Muscle of leg (tissue), 11 donors: Measurements from ENCODE around the gene NTMT1. TPM values are rescaled to one million over a fixed set of nuclear protein-coding genes. Genes with fewer than 3 reads are reported as not detected.
"Not testable (repeated sequence)": the region's sequence is repeated elsewhere in the genome, so short reads cannot be mapped to it uniquely, and the experiment has no call there.

Experiments used
- DNase-seq: peaks from one replicate; pipeline ENCODE4 v3.0.0; 2013
- H3K27ac ChIP-seq: one replicate; pipeline ENCODE4 v1.5.1; 2013; ENCODE audit warnings: mild to moderate bottlenecking, low read length, control low read depth
- H3K27me3 ChIP-seq: one replicate; pipeline ENCODE4 v1.6.1; 2013; ENCODE audit warnings: low read length; ENCODE audit not compliant: control insufficient read depth, insufficient read depth
- H3K36me3 ChIP-seq: one replicate; pipeline ENCODE4 v1.6.1; 2013; ENCODE audit warnings: low read length; ENCODE audit not compliant: control insufficient read depth, insufficient read depth
- H3K4me1 ChIP-seq: one replicate; pipeline ENCODE4 v1.6.1; 2013; ENCODE audit warnings: low read length; ENCODE audit not compliant: control insufficient read depth, insufficient read depth
- H3K4me3 ChIP-seq: one replicate; pipeline ENCODE4 v1.5.1; 2013; ENCODE audit warnings: low read length, control low read depth
- H3K9me3 ChIP-seq: replicated peaks from 2 replicates; pipeline ENCODE4 v1.6.1; 2013; ENCODE audit warnings: low read depth, low read length; ENCODE audit not compliant: control insufficient read depth
- WGBS: methylation state at CpG from one replicate; pipeline ENCODE4 v1.1.5; 2013; ENCODE audit warnings: missing lambda C conversion rate; ENCODE audit not compliant: insufficient coverage; 5-methylcytosine and 5-hydroxymethylcytosine counted together
- polyA plus RNA-seq, 8 donors: library from polyadenylated mRNA; unstranded; fragments of 120-200 nt; gene quantifications; one replicate each; pipeline versions ENCODE4 v1.2.1 to v1.2.3, GENCODE V29; 2013; ENCODE audit warnings: inconsistent platforms in 1 of 8, low replicate concordance in 1 of 8; ENCODE audit not compliant: insufficient read length in 8 of 8, insufficient read depth in 1 of 8
- total RNA-seq: library from RNA; stranded (reverse); fragments of 120-200 nt; gene quantifications from one replicate; pipeline ENCODE4 v1.2.4, GENCODE V29; 2013

Gene NTMT1
- total and polyA plus RNA-seq, 9 donors, result 26.9 to 41.9 (median 38.9) TPM

DNA sequence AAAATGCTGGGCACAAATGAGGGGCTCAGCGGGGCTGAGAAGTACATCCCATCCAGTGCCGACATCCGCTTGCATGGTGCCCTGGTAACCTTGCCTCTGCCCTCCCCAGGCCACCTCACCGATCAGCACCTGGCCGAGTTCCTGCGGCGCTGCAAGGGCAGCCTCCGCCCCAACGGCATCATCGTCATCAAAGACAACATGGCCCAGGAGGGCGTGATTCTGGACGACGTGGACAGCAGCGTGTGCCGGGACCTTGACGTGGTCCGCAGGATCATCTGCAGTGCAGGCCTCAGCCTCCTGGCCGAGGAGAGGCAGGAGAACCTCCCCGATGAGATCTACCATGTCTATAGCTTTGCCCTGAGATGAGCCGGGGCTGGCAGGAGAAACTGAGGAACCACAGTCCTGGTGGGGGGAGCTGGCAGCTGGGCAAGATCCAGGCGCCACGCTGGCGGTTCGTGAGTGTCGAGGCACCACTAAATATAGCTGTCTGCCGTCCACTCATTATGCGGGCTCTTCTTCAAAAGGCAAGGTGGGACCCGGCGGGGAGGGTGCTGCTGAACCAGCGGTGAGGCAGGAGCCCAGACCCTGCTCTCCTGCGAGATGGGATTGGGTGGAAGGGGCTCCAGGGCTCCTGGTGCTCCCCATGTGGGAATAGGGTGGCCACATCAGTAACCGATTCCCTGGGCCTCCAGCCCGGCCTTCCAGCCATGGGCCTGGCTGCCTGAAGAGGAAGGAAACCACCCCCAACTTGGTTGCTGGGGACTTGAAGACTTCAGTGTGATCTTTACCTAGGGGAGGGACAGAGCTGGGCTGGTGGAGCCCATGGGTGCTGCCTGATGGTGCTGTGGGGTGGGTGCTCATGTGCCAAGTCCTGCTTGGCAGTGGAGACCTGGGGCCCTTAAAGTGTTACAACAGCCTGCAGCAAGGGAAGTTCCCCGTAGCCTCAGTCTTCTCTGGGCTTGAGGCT lies 9.4 kb downstream of the NTMT1 start:
- 90% methylated on average over 30 of the region's 34 CpGs for WGBS

DNA sequence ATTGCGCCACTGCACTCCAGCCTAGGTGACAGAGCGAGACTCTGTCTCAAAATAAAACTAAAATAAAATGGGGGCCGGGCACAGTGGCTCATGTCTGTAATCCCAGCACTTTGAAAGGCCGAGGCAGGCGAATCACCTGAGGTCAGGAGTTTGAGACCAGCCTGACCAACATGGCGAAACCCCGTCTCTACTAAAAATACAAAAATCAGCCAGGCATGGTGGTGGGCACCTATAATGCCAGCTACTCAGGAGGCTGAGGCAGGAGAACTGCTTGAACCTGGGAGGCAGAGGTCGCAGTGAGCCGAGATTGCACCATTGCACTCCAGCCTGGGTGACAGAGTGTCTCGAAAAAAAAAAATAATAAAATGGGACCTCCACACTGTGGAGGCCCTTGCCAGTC lies 10.4 kb downstream of the NTMT1 start:
- H3K4me3 ChIP-seq, DNase-seq, H3K27me3 ChIP-seq, H3K27ac ChIP-seq, H3K9me3 ChIP-seq: not testable (repeated sequence)
- Histone ChIP-seq H3K36me3 (peaks cover 64% of the 10 kb centered on the region), H3K4me1 (peaks cover 16% of the 10 kb centered on the region)
- WGBS, result 82% methylated on average over 4 of the region's 10 CpGs

More for the DNA sequence above, 9.4 kb downstream of the NTMT1 start:
- DNase-seq, result no peak
- Histone ChIP-seq H3K9me3 (no peaks in the 10 kb centered on the region), H3K4me1 (peaks cover 12% of the 10 kb centered on the region), H3K27ac (no peak overlapping the region), H3K4me3 (no peak overlapping the region), H3K27me3 (no peaks in the 10 kb centered on the region), H3K36me3 (peaks cover 64% of the 10 kb centered on the region)

DNA sequence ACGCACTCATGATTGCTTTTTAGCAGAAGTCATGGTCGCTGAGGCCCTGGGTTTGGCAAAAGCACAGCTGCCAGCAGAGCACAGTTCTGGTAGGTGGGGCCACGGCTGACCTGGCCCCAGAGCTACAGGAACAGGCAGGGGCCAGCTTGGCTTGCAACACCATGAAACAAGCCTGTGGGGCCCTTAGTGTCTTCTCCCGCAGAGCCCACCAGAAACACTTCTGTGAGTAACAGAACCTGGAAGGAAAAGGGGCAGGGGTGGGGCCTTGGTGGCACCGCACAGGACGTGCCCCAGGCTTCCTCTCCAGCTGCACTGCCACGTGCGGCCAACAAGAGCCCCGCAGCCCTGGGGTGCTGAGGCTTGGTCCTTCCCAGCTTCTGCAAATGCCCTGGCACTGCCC lies 11.1 kb downstream of the NTMT1 start:
- no peaks in the 10 kb centered on the region for H3K27me3 ChIP-seq
- WGBS, result 70% methylated on average over 5 of the region's 9 CpGs
- no peak overlapping the region for H3K4me3 ChIP-seq
- H3K36me3 ChIP-seq, result peaks cover 64% of the 10 kb centered on the region
- no peak overlapping the region for H3K27ac ChIP-seq
- DNase-seq, result no peak
- H3K4me1 ChIP-seq, result peaks cover 18% of the 10 kb centered on the region
- no peaks in the 10 kb centered on the region for H3K9me3 ChIP-seq

- H3K27me3 ChIP-seq, result no peaks in the 10 kb centered on the region
- no peak for DNase-seq
- no peak overlapping the region for H3K27ac ChIP-seq
- WGBS, result 69% methylated on average over 24 of the region's 29 CpGs
- peaks cover 57% of the 10 kb centered on the region for H3K36me3 ChIP-seq
- no peaks in the 10 kb centered on the region for H3K9me3 ChIP-seq
- H3K4me3 ChIP-seq, result no peak overlapping the region
- H3K4me1 ChIP-seq, result peaks cover 22% of the 10 kb centered on the region
Observed at GRCh38 chr9:129637673-129638439, 11.9 kb downstream of the NTMT1 start.

- Histone ChIP-seq H3K36me3 (peaks cover 44% of the 10 kb centered on the region), H3K4me3 (no peak overlapping the region), H3K27ac (no peak overlapping the region), H3K4me1 (peaks cover 22% of the 10 kb centered on the region), H3K9me3 (no peaks in the 10 kb centered on the region), H3K27me3 (no peaks in the 10 kb centered on the region)
- WGBS, result 90% methylated on average over 10 of the region's 17 CpGs
- DNase-seq, result no peak
Observed at GRCh38 chr9:129639034-129639630, 13.2 kb downstream of the NTMT1 start.

DNA sequence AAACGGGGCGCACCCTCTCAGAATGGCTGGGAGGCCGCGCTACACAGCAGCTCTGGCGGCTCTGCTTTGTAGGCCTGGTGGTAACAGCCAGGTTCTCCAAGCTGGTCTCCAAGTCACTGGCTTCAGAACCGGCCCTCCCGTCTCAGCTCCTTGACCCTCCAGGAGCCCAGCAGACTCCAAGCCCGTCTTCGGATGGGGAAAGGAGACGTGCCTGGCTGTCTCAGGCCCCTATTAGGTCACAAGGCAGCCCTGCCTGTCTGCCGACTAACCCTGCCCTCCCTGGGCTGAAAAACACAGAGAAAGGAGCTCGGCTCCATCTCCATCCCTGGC lies 13.8 kb downstream of the NTMT1 start:
- WGBS, result 81% methylated on average over 6 of the region's 12 CpGs
- H3K27ac ChIP-seq, result no peak overlapping the region
- DNase-seq, result no peak
- no peaks in the 10 kb centered on the region for H3K9me3 ChIP-seq
- H3K36me3 ChIP-seq, result peaks cover 39% of the 10 kb centered on the region
- H3K27me3 ChIP-seq, result no peaks in the 10 kb centered on the region
- H3K4me3 ChIP-seq, result no peak overlapping the region
- peaks cover 22% of the 10 kb centered on the region for H3K4me1 ChIP-seq

DNA sequence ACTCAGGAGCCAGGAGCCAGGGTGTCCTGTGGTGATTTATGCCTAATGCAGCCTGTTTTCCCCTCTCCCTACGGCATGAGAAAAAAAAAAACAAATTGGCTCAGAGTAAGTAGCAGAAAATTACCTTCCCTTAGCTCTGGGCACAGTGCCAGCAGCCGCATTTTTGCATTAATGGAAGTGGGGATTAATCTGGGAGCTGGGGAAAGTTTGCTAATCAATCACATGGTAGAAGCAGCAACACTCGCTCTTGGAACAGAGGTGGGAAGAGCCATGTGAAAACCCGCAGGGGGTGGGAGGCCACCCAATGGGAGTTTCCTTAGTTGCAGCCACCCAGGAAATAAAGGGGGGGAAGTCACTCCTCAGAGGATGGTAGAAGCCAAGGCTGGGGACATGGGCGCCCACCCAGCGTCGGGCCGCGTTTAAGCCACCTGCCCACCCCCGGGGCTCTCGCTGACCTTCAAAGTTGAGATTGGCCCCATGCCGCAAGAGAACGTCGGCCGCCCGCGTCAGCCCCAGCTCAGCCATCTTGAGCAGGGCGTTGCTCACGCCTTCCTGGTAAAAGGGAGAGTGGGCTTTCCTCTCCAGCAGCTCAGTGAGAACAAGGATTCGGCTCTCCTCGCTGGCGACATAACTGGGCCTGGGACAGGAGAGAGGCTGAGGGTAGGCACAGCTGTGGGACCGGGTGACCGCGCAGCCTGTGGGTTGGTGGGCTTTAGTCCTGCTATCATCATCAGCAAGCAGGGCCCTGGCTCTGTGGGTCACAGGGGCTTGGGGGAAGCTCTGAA lies 14.3 kb downstream of the NTMT1 start:
- H3K4me1 ChIP-seq, result peaks cover 22% of the 10 kb centered on the region
- no peak for DNase-seq
- 71% methylated on average over 24 of the region's 25 CpGs for WGBS
- no peaks in the 10 kb centered on the region for H3K27me3 ChIP-seq
- no peaks in the 10 kb centered on the region for H3K9me3 ChIP-seq
- H3K4me3 ChIP-seq, result no peak overlapping the region
- no peak overlapping the region for H3K27ac ChIP-seq
- H3K36me3 ChIP-seq, result peaks cover 34% of the 10 kb centered on the region

DNA sequence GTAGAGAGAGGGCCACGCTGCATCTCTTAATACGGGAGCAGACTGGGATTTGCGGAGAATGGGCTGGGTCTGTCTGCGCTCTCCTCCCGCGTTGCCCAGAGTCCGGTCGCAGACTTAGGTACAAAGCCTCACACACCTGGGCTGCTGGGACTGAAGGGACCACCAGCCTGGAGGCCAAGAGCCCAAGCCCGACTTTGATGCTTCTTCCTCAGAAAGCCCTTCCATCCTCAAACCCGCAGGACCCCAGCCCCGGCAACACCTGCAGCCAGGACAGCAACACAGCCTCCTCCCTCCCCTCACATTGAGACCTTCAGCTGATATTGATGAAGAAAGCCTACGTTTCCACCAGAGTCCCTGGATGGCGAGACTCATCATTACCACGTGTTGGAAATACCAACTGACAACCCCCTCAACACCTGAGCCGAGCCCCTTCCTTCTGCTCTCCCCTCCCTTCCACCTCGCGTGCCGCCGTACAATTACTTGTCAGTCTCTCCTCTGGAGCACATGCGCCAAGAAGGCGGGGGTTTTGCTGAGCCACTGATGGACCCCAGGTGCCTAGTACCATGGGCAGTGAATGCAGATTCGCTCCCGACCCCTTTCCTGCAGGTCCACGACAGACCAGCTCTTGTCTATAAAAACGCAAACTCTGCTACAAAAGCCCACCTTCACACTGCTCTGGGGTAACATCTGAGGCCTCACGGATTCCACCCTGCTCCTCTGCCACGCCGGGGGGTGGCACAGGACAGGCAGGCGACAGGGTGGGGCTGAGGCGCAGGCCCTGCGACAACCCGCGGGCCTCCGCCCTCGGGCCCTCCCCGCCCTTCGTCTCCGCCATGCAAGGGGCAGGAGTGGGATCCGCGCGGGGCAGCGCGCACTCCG lies 15.1 kb downstream of the NTMT1 start:
- H3K4me3 ChIP-seq, result peak overlapping the region; percentile 96
- H3K27ac ChIP-seq, result peak overlapping the region; percentile 54
- 18% methylated on average over 44 of the region's 44 CpGs for WGBS

More for the DNA sequence above, 15.1 kb downstream of the NTMT1 start:
- Histone ChIP-seq H3K4me1 (peaks cover 22% of the 10 kb centered on the region), H3K27me3 (no peaks in the 10 kb centered on the region), H3K36me3 (peaks cover 27% of the 10 kb centered on the region), H3K9me3 (no peaks in the 10 kb centered on the region)
- DNase-seq, result no peak
